HL-60/S4 treated with retinoic acid at 250 ng/mL for 4 days and 3 days (cell line): ENCODE data around the gene MYOM1.
"Not testable (repeated sequence)": the region's sequence is repeated elsewhere in the genome, so short reads cannot be mapped to it uniquely, and the experiment has no call there.

Source experiments
- in situ Hi-C: fragments of 300-500 bp; cut with MboI; formaldehyde crosslinking; loops from 2 replicates; pipeline ENCODE4 v1.7.0; 2022; ENCODE audit warnings: low sequenced_read_pairs

The MYOM1 gene

GRCh38 chr18:3221496-3221895, 1.7 kb upstream of the MYOM1 start:
- in situ Hi-C loops = no loop called here

GRCh38 chr18:3220868-3221267, 1.1 kb upstream of the MYOM1 start:
- in situ Hi-C loops = not testable (repeated sequence)

- in situ Hi-C loops = no loop called here
These were observed 532 bp downstream of the MYOM1 start for GRCh38 chr18:3219241-3219630.

GRCh38 chr18:3218819-3219218, 949 bp downstream of the MYOM1 start:
- in situ Hi-C loops = no loop called here

- in situ Hi-C loops = no loop called here
These were observed 1.7 kb downstream of the MYOM1 start for GRCh38 chr18:3217948-3218647.

- in situ Hi-C loops = no loop called here
These were observed 2.8 kb downstream of the MYOM1 start for GRCh38 chr18:3216987-3217386.

GRCh38 chr18:3214855-3215637, 4.7 kb downstream of the MYOM1 start:
- in situ Hi-C loops = no loop called here

- in situ Hi-C loops = no loop called here
These were observed 6.3 kb downstream of the MYOM1 start for GRCh38 chr18:3213300-3214059.

- in situ Hi-C loops = no loop called here
These were observed 7.1 kb downstream of the MYOM1 start for GRCh38 chr18:3212657-3213056.

- in situ Hi-C loops = no loop called here
These were observed 8.4 kb downstream of the MYOM1 start for GRCh38 chr18:3211236-3211992.

- in situ Hi-C loops = no loop called here
These were observed 9.8 kb downstream of the MYOM1 start for GRCh38 chr18:3209859-3210569.

- in situ Hi-C loops = no loop called here
These were observed 12.2 kb downstream of the MYOM1 start for GRCh38 chr18:3207565-3207964.

GRCh38 chr18:3205239-3205638, 14.5 kb downstream of the MYOM1 start:
- in situ Hi-C loops = no loop called here

- in situ Hi-C loops = no loop called here
These were observed 19.7 kb downstream of the MYOM1 start for GRCh38 chr18:3199942-3200645.

GRCh38 chr18:3198260-3198860, 21.4 kb downstream of the MYOM1 start:
- in situ Hi-C loops = not testable (repeated sequence)

GRCh38 chr18:3194947-3195612, 24.7 kb downstream of the MYOM1 start:
- in situ Hi-C loops = no loop called here

GRCh38 chr18:3193331-3193730, 26.4 kb downstream of the MYOM1 start:
- in situ Hi-C loops = no loop called here

- in situ Hi-C loops = no loop called here
These were observed 27.0 kb downstream of the MYOM1 start for GRCh38 chr18:3192752-3193151.

GRCh38 chr18:3192286-3192685, 27.5 kb downstream of the MYOM1 start:
- in situ Hi-C loops = no loop called here
